ENCODE data around the gene MSLN. TPM values are rescaled to one million over a fixed set of nuclear protein-coding genes. Genes with fewer than 3 reads are reported as not detected.

The MSLN gene
- total and polyA plus RNA-seq, 9 of the 15 experiments (the other 6 are each of a cell fraction or from before 2014, with no cell fraction given): not detected

DNA sequence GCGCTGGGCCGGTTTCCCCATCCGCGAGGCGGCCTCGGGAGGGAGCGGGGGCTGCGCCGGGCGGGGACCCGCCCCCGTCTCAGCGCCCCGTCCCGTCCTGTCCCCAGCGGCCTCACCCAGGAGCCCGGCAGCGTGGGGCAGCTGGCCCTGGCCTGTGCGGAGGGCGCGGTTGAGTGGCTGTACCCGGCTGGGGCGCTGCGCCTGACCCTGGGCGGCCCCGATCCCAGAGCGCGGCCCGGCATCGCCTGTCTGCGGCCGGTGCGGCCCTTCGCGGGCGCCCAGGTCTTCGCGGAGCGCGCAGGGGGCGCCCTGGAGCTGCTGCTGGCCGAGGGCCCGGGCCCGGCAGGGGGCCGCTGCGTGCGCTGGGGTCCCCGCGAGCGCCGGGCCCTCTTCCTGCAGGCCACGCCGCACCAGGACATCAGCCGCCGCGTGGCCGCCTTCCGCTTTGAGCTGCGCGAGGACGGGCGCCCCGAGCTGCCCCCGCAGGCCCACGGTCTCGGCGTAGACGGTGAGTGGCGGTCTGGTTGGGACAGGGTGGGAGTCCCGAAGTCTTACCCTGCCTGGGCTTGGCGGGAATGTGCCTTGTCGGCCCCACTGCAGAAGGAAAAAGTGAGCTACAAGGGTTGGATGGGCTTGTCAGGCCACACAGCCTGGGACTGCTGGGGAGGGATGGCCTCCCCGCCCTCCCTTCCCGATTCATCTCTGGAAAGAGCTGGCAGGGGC lies 44.9 kb upstream of the MSLN start (continued):
- TF ChIP-seq, protein P1, sequence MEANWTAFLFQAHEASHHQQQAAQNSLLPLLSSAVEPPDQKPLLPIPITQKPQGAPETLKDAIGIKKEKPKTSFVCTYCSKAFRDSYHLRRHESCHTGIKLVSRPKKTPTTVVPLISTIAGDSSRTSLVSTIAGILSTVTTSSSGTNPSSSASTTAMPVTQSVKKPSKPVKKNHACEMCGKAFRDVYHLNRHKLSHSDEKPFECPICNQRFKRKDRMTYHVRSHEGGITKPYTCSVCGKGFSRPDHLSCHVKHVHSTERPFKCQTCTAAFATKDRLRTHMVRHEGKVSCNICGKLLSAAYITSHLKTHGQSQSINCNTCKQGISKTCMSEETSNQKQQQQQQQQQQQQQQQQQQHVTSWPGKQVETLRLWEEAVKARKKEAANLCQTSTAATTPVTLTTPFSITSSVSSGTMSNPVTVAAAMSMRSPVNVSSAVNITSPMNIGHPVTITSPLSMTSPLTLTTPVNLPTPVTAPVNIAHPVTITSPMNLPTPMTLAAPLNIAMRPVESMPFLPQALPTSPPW (CRISPR knock-in tag; IDR thresholded peaks at IDR 0.05): peak; percentile 10; the same call in 1 of the 2 replicates
- TF ChIP-seq, protein P2, sequence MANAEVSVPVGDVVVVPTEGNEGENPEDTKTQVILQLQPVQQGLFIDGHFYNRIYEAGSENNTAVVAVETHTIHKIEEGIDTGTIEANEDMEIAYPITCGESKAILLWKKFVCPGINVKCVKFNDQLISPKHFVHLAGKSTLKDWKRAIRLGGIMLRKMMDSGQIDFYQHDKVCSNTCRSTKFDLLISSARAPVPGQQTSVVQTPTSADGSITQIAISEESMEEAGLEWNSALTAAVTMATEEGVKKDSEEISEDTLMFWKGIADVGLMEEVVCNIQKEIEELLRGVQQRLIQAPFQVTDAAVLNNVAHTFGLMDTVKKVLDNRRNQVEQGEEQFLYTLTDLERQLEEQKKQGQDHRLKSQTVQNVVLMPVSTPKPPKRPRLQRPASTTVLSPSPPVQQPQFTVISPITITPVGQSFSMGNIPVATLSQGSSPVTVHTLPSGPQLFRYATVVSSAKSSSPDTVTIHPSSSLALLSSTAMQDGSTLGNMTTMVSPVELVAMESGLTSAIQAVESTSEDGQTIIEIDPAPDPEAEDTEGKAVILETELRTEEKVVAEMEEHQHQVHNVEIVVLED (CRISPR knock-in tag; IDR thresholded peaks at IDR 0.05): no peak
- no peak for TF ChIP-seq KAT2B (IDR thresholded peaks at IDR 0.05; ENCODE audit: low read depth, low read length)
- TF ChIP-seq, protein P3, sequence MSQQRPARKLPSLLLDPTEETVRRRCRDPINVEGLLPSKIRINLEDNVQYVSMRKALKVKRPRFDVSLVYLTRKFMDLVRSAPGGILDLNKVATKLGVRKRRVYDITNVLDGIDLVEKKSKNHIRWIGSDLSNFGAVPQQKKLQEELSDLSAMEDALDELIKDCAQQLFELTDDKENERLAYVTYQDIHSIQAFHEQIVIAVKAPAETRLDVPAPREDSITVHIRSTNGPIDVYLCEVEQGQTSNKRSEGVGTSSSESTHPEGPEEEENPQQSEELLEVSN (IDR thresholded peaks at IDR 0.05; ENCODE audit: borderline replicate concordance in 1 of 2, extremely low read depth in 1 of 2, insufficient read depth in 1 of 2, insufficient read length in 1 of 2, low read depth in 1 of 2, low read length in 1 of 2, poor library complexity in 1 of 2, severe bottlenecking in 1 of 2): peak; percentile 28 to 59
- 0 out of 2 replicates have a peak, but pooled peaks have one; percentile 38 for TF ChIP-seq SMAD4 (CRISPR knock-in tag; conservative IDR thresholded peaks at IDR 0.05)
- TF ChIP-seq EGR1 (conservative IDR thresholded peaks at IDR 0.05): 0 out of 2 replicates have a peak, but pooled peaks have one; percentile 9
- no peak for TF ChIP-seq ZNF324 (CRISPR knock-in tag; IDR thresholded peaks at IDR 0.05)
- peak; percentile 20; the same call in 1 of the 2 replicates for TF ChIP-seq PHF8 (IDR thresholded peaks at IDR 0.05; ENCODE audit: borderline replicate concordance, low read length)
- peak; percentile 71 for TF ChIP-seq U2AF1 (optimal IDR thresholded peaks at IDR 0.05; ENCODE audit: low read depth, low read length)
- no peak for TF ChIP-seq ZNF146 (CRISPR knock-in tag; IDR thresholded peaks at IDR 0.05; ENCODE audit: unreplicated experiment)
- TF ChIP-seq POLR2G (IDR thresholded peaks at IDR 0.05; ENCODE audit: low read depth, low read length): peak; percentile 56
- TF ChIP-seq MAZ (CRISPR knock-in tag; conservative IDR thresholded peaks at IDR 0.05 in 1 of 2, IDR thresholded peaks at IDR 0.05 in 1 of 2): peak in 1 of 2 experiments; percentile 65; a peak in 2 of 4 replicates
- peak; percentile 48 for TF ChIP-seq FIP1L1 (IDR thresholded peaks at IDR 0.05; ENCODE audit: low read depth, low read length, poor library complexity, severe bottlenecking)
